Ishikawa (cell line): ENCODE data around the gene RASAL2.

Experiments
- CEBPB ChIP-seq: IDR thresholded peaks from 2 replicates; pipeline ENCODE4 v1.6.1; 2012
- EGR1 ChIP-seq: IDR thresholded peaks from 2 replicates; pipeline ENCODE4 v1.6.1; 2012
- EP300 ChIP-seq: IDR thresholded peaks from 2 replicates; pipeline ENCODE4 v1.6.1; 2012; ENCODE audit warnings: borderline replicate concordance
- MAX ChIP-seq: IDR thresholded peaks from 2 replicates; pipeline ENCODE4 v1.6.1; 2012
- RAD21 ChIP-seq: IDR thresholded peaks from 2 replicates; pipeline ENCODE4 v1.6.1; 2012; ENCODE audit warnings: low read depth
- REST ChIP-seq: IDR thresholded peaks from 2 replicates; pipeline ENCODE4 v1.6.1; 2012; ENCODE audit warnings: low read depth, mild to moderate bottlenecking
- TAF1 ChIP-seq: IDR thresholded peaks from 2 replicates; pipeline ENCODE4 v1.6.1; 2012; ENCODE audit warnings: low read depth, mild to moderate bottlenecking
- TEAD4 ChIP-seq: IDR thresholded peaks from 2 replicates; pipeline ENCODE4 v1.6.1; 2012
- USF1 ChIP-seq: IDR thresholded peaks from 2 replicates; pipeline ENCODE4 v1.6.1; 2012
- ZBTB7A ChIP-seq: IDR thresholded peaks from 2 replicates; pipeline ENCODE4 v1.6.1; 2012; ENCODE audit warnings: low read depth

- TF ChIP-seq EGR1 (no peak), MAX (no peak), TAF1 (no peak), REST (no peak), RAD21 (no peak), ZBTB7A (no peak), EP300 (no peak), USF1 (no peak), TEAD4 (no peak), CEBPB (no peak)
These were observed 343.0 kb downstream of the RASAL2 start for GRCh38 chr1:178436899-178437298.
